Subcutaneous adipose tissue (tissue), 4 donors: Measurements from ENCODE around the gene CDON. TPM values are rescaled to one million over a fixed set of nuclear protein-coding genes. Genes with fewer than 3 reads are reported as not detected.

Source experiments
- CTCF ChIP-seq: fragments of 450-650 bp; IDR thresholded peaks from one replicate; pipeline ENCODE4 v1.5.1; 2016; ENCODE audit warnings: low read depth, mild to moderate bottlenecking, control low read depth, antibody characterized with exemption, moderate library complexity
- total RNA-seq, 4 donors: library from RNA; depleted of rRNA; stranded (reverse); fragments of >200 nt; gene quantifications; one replicate each; pipeline ENCODE4 v1.1.0, GENCODE V29; 2016

Gene CDON
- total RNA-seq, 4 donors from 2014 or later, result 16.7 to 30.0 (median 20.3) TPM

GRCh38 chr11:126098204-126098769 lies 35.6 kb upstream of the CDON start:
- TF ChIP-seq CTCF, result no peak

- no peak for TF ChIP-seq CTCF
Measured at GRCh38 chr11:126095745-126096144, 33.1 kb upstream of the CDON start.

- TF ChIP-seq CTCF, result no peak
Measured at GRCh38 chr11:126090452-126090851, 27.8 kb upstream of the CDON start.

GRCh38 chr11:126088999-126089398 lies 26.3 kb upstream of the CDON start:
- no peak for TF ChIP-seq CTCF

GRCh38 chr11:126086248-126086647 lies 23.6 kb upstream of the CDON start:
- no peak for TF ChIP-seq CTCF

GRCh38 chr11:126084608-126084912 lies 21.9 kb upstream of the CDON start:
- TF ChIP-seq CTCF, result no peak

- TF ChIP-seq CTCF, result no peak
Measured at GRCh38 chr11:126083829-126084607, 21.4 kb upstream of the CDON start.
